PC-9 (cell line): ENCODE results near the gene MRAP2.

Experiments used
- EZH2 ChIP-seq: fragments of 200-600 bp; sonication (generic); IDR thresholded peaks from 2 replicates; pipeline ENCODE4 v1.8.0; 2017; ENCODE audit warnings: antibody characterized with exemption, low read depth
- TF ChIP-seq, protein P1 (sequence below): fragments of 200-600 bp; sonication (generic); conservative IDR thresholded peaks from 2 replicates; pipeline ENCODE4 v1.6.1; 2017; ENCODE audit warnings: mixed run types, antibody characterized with exemption, mild to moderate bottlenecking, moderate library complexity

DNA sequence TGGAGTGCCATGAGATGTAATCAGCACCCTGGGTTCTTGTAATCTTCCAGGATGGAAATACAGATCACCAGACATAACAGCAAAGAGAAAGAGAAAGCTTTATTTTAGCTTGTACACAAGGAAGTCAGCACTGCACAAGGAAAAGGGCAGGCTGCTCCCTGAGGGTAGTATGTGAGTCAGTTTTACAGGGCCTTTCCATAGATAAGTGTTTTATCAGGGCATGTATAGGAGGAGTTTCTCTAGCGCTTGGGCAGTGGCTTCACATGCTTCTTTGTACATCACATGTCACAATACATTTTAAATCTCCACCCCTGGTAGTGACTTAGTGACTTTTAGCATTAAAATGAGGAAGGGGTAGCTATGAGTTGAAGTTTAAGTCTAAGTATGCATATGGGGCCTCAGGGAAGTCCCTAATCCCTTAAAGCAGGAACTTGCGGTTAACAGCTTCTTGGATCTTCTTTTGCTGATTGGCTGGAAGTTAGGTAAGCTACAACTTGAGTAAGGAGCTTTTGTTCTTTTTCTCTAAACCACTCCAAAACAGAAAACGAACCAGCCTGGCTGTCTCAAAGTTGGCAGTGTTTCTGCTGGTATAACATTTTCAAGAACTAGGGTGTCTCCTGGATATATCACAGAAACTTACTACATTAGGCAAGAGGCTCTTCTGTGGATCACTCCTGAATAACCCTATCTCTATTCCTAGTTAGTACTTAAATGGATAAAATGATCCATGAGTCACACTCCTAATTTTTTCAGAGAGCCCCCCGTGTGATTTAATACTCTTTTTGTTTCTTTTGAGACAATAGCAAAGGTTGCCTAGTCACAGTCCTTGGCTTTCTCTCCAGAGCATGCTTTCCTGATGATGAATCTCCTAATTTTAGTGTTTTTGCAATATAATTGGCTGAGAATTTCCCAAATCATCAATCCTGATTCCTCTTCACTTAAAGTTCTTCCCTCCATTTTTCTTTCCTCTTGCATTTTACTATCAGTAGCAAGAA is 60.2 kb downstream of the MRAP2 start:
- TF ChIP-seq, protein P1, sequence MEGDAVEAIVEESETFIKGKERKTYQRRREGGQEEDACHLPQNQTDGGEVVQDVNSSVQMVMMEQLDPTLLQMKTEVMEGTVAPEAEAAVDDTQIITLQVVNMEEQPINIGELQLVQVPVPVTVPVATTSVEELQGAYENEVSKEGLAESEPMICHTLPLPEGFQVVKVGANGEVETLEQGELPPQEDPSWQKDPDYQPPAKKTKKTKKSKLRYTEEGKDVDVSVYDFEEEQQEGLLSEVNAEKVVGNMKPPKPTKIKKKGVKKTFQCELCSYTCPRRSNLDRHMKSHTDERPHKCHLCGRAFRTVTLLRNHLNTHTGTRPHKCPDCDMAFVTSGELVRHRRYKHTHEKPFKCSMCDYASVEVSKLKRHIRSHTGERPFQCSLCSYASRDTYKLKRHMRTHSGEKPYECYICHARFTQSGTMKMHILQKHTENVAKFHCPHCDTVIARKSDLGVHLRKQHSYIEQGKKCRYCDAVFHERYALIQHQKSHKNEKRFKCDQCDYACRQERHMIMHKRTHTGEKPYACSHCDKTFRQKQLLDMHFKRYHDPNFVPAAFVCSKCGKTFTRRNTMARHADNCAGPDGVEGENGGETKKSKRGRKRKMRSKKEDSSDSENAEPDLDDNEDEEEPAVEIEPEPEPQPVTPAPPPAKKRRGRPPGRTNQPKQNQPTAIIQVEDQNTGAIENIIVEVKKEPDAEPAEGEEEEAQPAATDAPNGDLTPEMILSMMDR, result no peak
- no peak for TF ChIP-seq EZH2
